ENCODE data around the gene SPON1. TPM values are rescaled to one million over a fixed set of nuclear protein-coding genes. Genes with fewer than 3 reads are reported as not detected.

SPON1 gene
- total and polyA plus RNA-seq, 10 of the 15 experiments (the other 5 are each of a cell fraction or from before 2014, with no cell fraction given) = 0.13 to 1.1 (median 0.18) TPM; not detected in 5

- ChIA-PET POLR2A (no interaction called here), CTCF (no interaction called here), RAD21 (ENCODE audit: unreplicated experiment) (no interaction called here), SMC1A (ENCODE audit: uncharacterized antibody, unreplicated experiment) (no interaction called here)
- intact Hi-C loops (cut with micrococcal nuclease; ENCODE audit: unreplicated experiment) = no loop called here
- no peak overlapping the region for H3K9ac ChIP-seq (ENCODE audit: control insufficient read depth, insufficient read depth, low read length)
- H3K27me3 ChIP-seq (replicated peaks in 1 of 2; ENCODE audit: control insufficient read depth in 2 of 2, insufficient read depth in 2 of 2, low read length in 1 of 2) = peaks cover 0 to 2% of the 10 kb centered on the region in 2 experiments; a peak in 2 of 4 replicates
- no peak overlapping the region for H3K27ac ChIP-seq (ENCODE audit: control insufficient read depth, insufficient read depth)
- H3K4me1 ChIP-seq (ENCODE audit: control insufficient read depth, insufficient read depth, low read length) = no peaks in the 10 kb centered on the region
- no peak overlapping the region for H3K4me3 ChIP-seq
- no peaks in the 10 kb centered on the region for H3K9me3 ChIP-seq (replicated peaks; ENCODE audit: control insufficient read depth, insufficient read depth, low read length)
- 15% methylated on average over 2 of the region's 2 CpGs for WGBS (ENCODE audit: insufficient coverage, insufficient replicate concordance, low lambda C conversion rate, missing lambda C conversion rate)
- no peak overlapping the region for H2AFZ ChIP-seq (ENCODE audit: control insufficient read depth, low read depth, low read length)
- DNase-seq (ENCODE audit: low read depth, low spot score) (no peak), ATAC-seq (no peak), FAIRE-seq (no peak)
- H3K36me3 ChIP-seq (ENCODE audit: control insufficient read depth in 2 of 2, insufficient read depth in 2 of 2, low read length in 1 of 2) = no peaks in the 10 kb centered on the region
- TF ChIP-seq CREB1 (IDR thresholded peaks at IDR 0.05; ENCODE audit: low read depth) (no peak), ZBED1 (IDR thresholded peaks at IDR 0.05; ENCODE audit: borderline replicate concordance) (no peak), TCF7 (IDR thresholded peaks at IDR 0.05; ENCODE audit: borderline replicate concordance) (no peak), TBL1XR1 (IDR thresholded peaks at IDR 0.05; ENCODE audit: low read depth, low read length) (no peak), ATF2 (IDR thresholded peaks at IDR 0.05; ENCODE audit: low read length) (no peak), NRF1 (conservative IDR thresholded peaks at IDR 0.05; ENCODE audit: low read depth, low read length) (no peak), MYC (IDR thresholded peaks at IDR 0.05; ENCODE audit: insufficient read depth, insufficient read length, insufficient replicate concordance, low read length, severe bottlenecking) (no peak), ZNF274 (IDR thresholded peaks at IDR 0.05; ENCODE audit: insufficient read depth, insufficient read length) (no peak), SREBF1 (IDR thresholded peaks at IDR 0.05; ENCODE audit: low read length) (no peak), POLR2A (IDR thresholded peaks at IDR 0.05; ENCODE audit: low read depth, low read length) (no peak), CHD2 (IDR thresholded peaks at IDR 0.05; ENCODE audit: borderline replicate concordance, low read depth, low read length) (no peak)
- no peaks in the 10 kb centered on the region for H4K20me1 ChIP-seq (ENCODE audit: control insufficient read depth, insufficient read depth)
- no peak overlapping the region for H3K4me2 ChIP-seq (ENCODE audit: control insufficient read depth, insufficient read depth)
- in situ Hi-C loops (cut with MboI) = no loop called here
- no TSS peak for BruUV-seq (replicated peaks)
- H3K79me2 ChIP-seq (ENCODE audit: control insufficient read depth, insufficient read depth, low read length) = no peaks in the 10 kb centered on the region
These were observed 220.4 kb downstream of the SPON1 start for GRCh38 chr11:14182833-14183364.
